ENCODE measurements around the gene TPRN. TPM values are rescaled to one million over a fixed set of nuclear protein-coding genes. Genes with fewer than 3 reads are reported as not detected.
A peak's percentile ranks its signal among the peaks of the same experiment; 100 is the strongest.

TPRN gene
- total and polyA plus RNA-seq, 2 of the 4 experiments (the other 2 are of a cell fraction): 1.8 to 5.3 TPM

- H2AK9ac ChIP-seq (replicated peaks; ENCODE audit: low read depth, low read length, poor library complexity): peak within 1 kb of the TSS; percentile 82
- H3K36me3 ChIP-seq (ENCODE audit: control insufficient read depth, insufficient read depth, low read length): no peaks in the 10 kb centered on the region
- H3K23ac ChIP-seq (ENCODE audit: low read depth, low read length): no peak within 1 kb of the TSS
- dilution Hi-C loops (cut with HindIII; ENCODE audit: low sequenced_read_pairs, unreplicated experiment): no loop called here
- H2BK15ac ChIP-seq (ENCODE audit: low read depth, low read length): no peak within 1 kb of the TSS
- H3K4me2 ChIP-seq (ENCODE audit: low read depth, low read length): no peak within 1 kb of the TSS
- 52% methylated on average over 13 of the region's 25 CpGs; no CpG with 5 or more reads in 1 of the 2 experiments for WGBS, 2 experiments (ENCODE audit: extremely low coverage in 2 of 2, insufficient read length in 1 of 2)
- ChIA-PET POLR2A (ENCODE audit: unreplicated experiment) (no interaction called here), CTCF (interaction anchor here (1.1 to 1.2 kb wide), 2 partner anchors 9 to 32 kb away, joined by 3 to 6 read pairs; no protein-coding TSS in a partner anchor)
- H3K9ac ChIP-seq (ENCODE audit: low read depth, low read length): no peak within 1 kb of the TSS
- intact Hi-C loops (cut with micrococcal nuclease): loop anchor here (1.0 to 2.0 kb wide), 2 partner anchors 109 to 180 kb away; partner anchors contain the start of gene NPDC1
- in situ Hi-C loops (cut with MboI; ENCODE audit: low sequenced_read_pairs): loop anchor here (5.0 kb wide), 1 partner anchor 105 kb away; no protein-coding TSS in a partner anchor
- H2BK20ac ChIP-seq (ENCODE audit: low read depth, low read length): no peak within 1 kb of the TSS
- no peaks in the 10 kb centered on the region for H4K20me1 ChIP-seq (ENCODE audit: insufficient read depth, low read length)
- peak; percentile 56 for ATAC-seq (ENCODE audit: low read depth)
- H4K5ac ChIP-seq (ENCODE audit: low read depth, low read length): no peak within 1 kb of the TSS
- H2AK5ac ChIP-seq (ENCODE audit: low read depth, low read length): peak within 1 kb of the TSS; percentile 33; the same call in 1 of the 2 replicates
- H4K91ac ChIP-seq (ENCODE audit: insufficient read depth, low read depth, low read length): no peak within 1 kb of the TSS
- H3K27me3 ChIP-seq (ENCODE audit: control insufficient read depth, insufficient read depth, low read length): peaks cover 1% of the 10 kb centered on the region; the same call in 1 of the 2 replicates
- H3K79me1 ChIP-seq (ENCODE audit: low read depth in 1 of 2, low read length in 2 of 2): no peaks in the 10 kb centered on the region
- H3K9me1 ChIP-seq (ENCODE audit: insufficient read depth, low read length): no peaks in the 10 kb centered on the region
- TF ChIP-seq CTCF (conservative IDR thresholded peaks at IDR 0.05; ENCODE audit: low read depth, low read length) (peak; percentile 92), NFE2L2 (IDR thresholded peaks at IDR 0.05; ENCODE audit: low read depth, low read length) (no peak), RFX5 (IDR thresholded peaks at IDR 0.05; ENCODE audit: low read depth, low read length) (no peak), MAFK (IDR thresholded peaks at IDR 0.05; ENCODE audit: low read depth, low read length) (no peak), ELK1 (IDR thresholded peaks at IDR 0.05; ENCODE audit: borderline replicate concordance, low read depth, low read length) (no peak), SMC3 (IDR thresholded peaks at IDR 0.05; ENCODE audit: low read depth, low read length) (peak; percentile 78), CHD1 (IDR thresholded peaks at IDR 0.05; ENCODE audit: low read depth, low read length) (no peak), RAD21 (IDR thresholded peaks at IDR 0.05; ENCODE audit: low read length) (peak; percentile 89), CEBPB (IDR thresholded peaks at IDR 0.05; ENCODE audit: low read depth, low read length) (no peak), MAZ (IDR thresholded peaks at IDR 0.05; ENCODE audit: borderline replicate concordance, low read depth, low read length) (0 out of 2 replicates have a peak, but pooled peaks have one; percentile 29), FOS (IDR thresholded peaks at IDR 0.05; ENCODE audit: low read depth, low read length) (no peak), POLR2A (IDR thresholded peaks at IDR 0.05; ENCODE audit: low read depth, low read length) (peak; percentile 37; the same call in 1 of the 2 replicates), USF2 (IDR thresholded peaks at IDR 0.05; ENCODE audit: low read depth, low read length) (no peak)
- no peak within 1 kb of the TSS for H2BK5ac ChIP-seq (ENCODE audit: low read depth, low read length, poor library complexity, severe bottlenecking)
- H3K4ac ChIP-seq (ENCODE audit: low read depth, low read length): no peak within 1 kb of the TSS
- H2AFZ ChIP-seq (replicated peaks; ENCODE audit: low read length, poor library complexity): peak within 1 kb of the TSS; percentile 85
- H3K56ac ChIP-seq (ENCODE audit: extremely low read depth, insufficient read depth, low read length): no peak within 1 kb of the TSS
- BruUV-seq (replicated peaks): no TSS peak
- H4K8ac ChIP-seq (ENCODE audit: low read depth in 2 of 2, low read length in 2 of 2): 0 out of 4 replicates have a peak within 1 kb of the TSS, but pooled peaks of 1 of the 2 experiments have one; percentile 27
- H3K4me1 ChIP-seq (ENCODE audit: control insufficient read depth, insufficient read depth, low read length): peaks cover 12% of the 10 kb centered on the region
- no peak within 1 kb of the TSS for H3K27ac ChIP-seq (ENCODE audit: insufficient read depth, low read length)
- no peak within 1 kb of the TSS for H3K18ac ChIP-seq (ENCODE audit: low read depth, low read length)
- H3K4me3 ChIP-seq (ENCODE audit: insufficient read depth, low read depth, low read length): no peak within 1 kb of the TSS
- DNase-seq: peak; percentile 65
- no peak within 1 kb of the TSS for H3K14ac ChIP-seq (replicated peaks; ENCODE audit: low read depth, low read length)
- no peaks in the 10 kb centered on the region for H3K9me3 ChIP-seq (ENCODE audit: control insufficient read depth, insufficient read depth, low read length)
- H2BK120ac ChIP-seq (ENCODE audit: low read depth, low read length): no peak within 1 kb of the TSS
These were observed 26.7 kb upstream of the TPRN start, which contains the start of gene RNF224 for GRCh38 chr9:137227054-137227852. Gene RNF224, plus strand, starts transcription at chr9:137227502. Its CDS starts 834 bp downstream, at chr9:137228336.
